NCI-H345 treated with DMSO at 0.1 percent for 48 hours (cell line): Measurements from ENCODE around the gene CLDN7.
A peak's percentile ranks its signal among the peaks of the same experiment; 100 is the strongest.

Experiments
- DNase-seq: peaks from one replicate; lab custom pipeline; 2025; ENCODE audit not compliant: unreplicated experiment; lab: John Stamatoyannopoulos, UW

The CLDN7 gene

GRCh38 chr17:7238420-7239090, 23.7 kb downstream of the CLDN7 start:
- no peak for DNase-seq

- no peak for DNase-seq
Observed at GRCh38 chr17:7237761-7238419, 24.4 kb downstream of the CLDN7 start.

DNA sequence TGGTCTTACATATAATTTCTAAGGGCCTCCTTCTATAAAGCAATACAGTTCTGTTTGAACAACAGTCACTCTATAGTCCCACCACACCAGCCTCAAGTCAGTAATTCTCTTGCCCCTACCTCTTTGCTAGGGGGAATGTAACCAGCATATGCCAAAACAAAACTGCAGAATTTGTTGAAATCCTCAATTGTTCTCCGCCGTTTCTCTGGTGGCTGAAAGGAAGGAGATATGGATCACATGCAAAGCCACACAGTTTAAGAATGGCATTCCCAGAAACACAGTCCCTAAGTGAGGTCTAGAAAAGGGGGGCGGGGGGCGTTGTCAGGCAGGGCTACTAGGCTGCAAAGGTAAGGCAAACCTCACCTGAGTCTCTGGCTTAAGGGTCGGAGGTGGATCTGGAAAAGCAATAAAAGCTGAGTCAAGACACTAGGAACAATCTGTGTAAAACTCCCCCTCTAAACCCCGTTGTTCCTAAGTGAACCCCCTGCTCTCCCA, 25.0 kb downstream of the CLDN7 start:
- DNase-seq = no peak

DNA sequence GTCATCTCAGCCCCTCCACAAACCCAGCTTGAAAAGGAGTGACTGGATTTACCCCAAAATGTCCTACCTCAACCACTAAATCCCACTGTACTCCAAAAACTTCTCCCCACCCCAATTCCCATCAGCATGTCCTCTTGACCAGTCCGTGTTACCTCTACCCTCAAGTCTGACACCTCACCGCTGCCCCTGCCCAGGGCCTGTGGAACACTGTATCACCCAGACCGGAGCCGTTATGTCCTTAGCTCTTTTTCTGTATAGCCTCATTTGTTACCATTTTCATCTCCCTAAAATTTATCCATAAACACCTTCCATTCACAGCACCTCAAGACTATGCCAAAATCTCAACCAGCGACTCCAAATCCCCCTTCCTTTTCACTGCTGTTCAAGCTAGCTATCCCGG, 25.5 kb downstream of the CLDN7 start:
- DNase-seq = no peak

- DNase-seq = no peak
Observed at GRCh38 chr17:7235693-7236665, 26.3 kb downstream of the CLDN7 start.

DNA sequence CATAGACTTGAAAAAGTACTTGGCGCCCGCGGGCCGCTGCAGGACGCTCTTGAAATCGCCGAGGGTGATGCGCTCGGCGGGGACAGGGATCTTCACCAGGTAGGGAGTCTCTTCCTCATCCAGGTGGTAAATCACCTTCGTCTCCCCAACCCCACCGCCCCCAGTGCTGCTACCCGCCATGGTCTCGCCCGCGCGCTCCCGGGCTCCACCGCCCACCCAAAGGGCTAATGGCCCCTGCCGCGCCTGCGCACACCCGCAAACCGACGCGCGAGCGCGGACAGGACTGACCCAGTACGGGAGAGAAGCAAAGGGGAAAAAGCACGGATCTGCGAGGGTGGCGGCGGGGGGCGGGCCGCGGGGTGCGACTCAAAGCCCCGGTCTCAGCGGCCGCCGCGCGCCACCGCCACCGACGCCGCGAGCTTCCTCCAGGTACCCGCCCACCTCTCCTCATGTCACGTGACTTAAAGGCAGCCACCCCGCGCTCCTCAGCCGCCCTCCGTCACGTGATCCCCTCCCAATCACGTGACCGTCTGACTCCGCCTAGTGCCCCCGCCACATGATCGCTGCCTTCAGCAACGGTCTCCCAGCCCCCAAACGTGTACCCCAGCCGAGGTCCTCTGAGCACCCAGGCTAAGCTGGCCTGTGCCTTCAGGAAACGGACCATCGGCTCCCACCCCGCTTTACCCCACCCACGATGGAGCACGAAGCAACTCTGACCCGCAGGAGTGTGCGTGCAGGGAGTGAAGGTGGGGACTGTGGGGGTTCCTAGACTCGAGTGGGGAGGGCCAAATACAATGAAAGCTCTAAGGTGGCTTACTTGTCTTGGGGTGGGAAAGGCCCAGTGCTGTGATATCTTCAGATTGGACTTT, 28.0 kb downstream of the CLDN7 start, which contains the start of gene DVL2:
Gene DVL2 (minus strand): TSS at position 435 of the 869 bp plus-strand sequence. CDS start 255 bp downstream, at position 180.
- DNase-seq = peak; percentile 30

DNA sequence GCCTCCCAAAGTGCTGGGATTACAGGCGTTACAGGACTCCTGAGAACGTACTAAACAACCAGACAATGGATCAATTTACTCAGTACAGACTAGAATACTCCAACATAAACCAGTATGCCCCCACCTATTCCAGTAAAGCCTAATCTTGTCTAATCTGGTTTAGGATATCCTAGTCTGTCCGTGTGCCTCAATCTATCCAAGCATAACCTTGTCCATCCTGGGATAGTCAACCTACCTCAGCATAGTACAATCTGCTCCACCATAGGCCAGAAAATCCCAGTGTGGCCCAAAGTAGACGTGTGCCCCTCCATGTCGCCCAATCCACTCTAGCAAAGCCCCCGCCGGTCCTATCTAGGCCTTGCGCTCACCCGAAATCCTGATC, 28.6 kb downstream of the CLDN7 start:
- DNase-seq = no peak

DNA sequence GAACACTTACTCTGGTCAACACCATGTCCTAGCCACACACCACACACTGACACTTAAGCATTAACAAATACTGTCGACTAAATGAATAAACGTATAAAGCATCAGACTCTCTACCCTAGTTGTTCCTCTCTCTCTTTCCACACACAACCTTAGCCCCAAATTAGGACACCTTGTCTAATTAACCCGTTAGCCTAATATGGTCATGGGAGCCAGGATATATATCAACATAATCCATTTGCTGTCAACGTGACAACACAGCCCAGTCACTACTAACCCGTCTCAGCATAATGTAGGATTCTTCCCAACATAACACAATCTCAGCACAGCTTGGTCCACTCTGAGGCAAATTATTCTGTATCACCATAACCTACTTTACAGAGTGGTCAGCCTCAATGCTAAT, 30.2 kb downstream of the CLDN7 start:
- DNase-seq = no peak

DNA sequence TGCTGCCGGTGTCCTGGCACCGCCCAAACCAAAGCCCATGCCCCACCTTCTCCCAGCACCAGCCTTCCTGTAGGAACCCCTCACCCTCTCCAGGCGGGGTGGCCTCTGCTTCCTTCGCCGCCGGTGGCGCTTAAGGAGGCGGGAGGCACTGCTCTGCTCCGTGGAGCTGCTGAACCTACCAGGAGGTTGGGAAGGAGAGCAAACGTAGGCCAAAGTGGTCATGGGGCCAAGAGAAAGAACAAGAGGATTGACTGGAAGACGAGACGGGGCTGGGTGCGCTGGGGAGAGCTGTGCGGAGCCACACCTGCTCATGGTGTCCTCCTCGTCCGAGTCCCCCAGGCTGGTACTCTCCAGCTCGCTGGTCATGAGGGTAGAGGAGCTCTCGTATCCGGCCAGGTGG, 32.8 kb downstream of the CLDN7 start:
- no peak for DNase-seq

- no peak for DNase-seq
Observed at GRCh38 chr17:7228920-7229319, 33.4 kb downstream of the CLDN7 start.

DNA sequence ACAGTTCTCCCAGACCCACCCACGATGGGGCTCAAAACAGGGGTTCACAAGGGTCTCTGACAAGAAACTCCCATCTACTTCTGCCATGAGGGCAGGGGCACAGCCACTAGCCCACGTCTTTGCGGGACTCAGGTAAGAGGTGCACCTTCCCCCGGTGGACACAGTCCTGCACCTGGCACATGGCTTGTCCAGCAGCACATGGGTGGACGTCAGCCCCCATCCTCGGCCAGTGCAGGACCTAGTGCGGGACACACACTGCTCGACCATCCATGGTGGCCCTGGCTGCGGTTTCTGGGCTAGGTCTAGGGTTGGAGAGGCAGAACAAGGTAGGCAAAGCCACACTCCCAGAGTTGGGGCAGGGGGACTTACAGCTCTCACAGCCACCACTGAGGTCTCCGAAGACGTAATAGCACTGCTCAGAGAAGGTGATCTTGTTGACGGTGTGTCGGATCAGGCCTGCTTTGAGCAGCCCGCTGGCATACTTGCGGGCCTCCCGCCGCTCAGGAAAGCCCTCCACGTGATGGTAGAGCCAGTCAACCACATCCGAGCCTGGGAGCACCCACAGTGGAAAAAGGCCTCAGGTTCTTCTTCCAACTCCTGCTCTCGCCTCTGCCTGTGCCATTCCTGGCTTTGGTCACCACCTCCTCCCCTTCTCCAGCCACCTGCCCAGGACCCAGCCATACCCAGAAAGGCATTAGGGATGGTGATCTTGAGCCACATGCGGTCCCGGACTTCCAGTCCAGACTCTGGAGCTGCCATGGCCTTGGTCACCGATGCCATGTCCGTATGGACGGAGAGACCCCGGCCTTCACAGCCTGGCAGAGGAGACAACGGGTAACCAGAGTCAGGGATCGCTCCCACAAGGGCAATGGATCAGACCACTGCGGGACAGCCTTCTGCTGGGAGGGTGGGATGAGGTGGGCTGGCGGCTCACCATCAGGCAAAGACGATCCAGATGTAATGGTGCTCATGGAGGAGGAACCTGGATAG, 35.3 kb downstream of the CLDN7 start:
- no peak for DNase-seq

DNA sequence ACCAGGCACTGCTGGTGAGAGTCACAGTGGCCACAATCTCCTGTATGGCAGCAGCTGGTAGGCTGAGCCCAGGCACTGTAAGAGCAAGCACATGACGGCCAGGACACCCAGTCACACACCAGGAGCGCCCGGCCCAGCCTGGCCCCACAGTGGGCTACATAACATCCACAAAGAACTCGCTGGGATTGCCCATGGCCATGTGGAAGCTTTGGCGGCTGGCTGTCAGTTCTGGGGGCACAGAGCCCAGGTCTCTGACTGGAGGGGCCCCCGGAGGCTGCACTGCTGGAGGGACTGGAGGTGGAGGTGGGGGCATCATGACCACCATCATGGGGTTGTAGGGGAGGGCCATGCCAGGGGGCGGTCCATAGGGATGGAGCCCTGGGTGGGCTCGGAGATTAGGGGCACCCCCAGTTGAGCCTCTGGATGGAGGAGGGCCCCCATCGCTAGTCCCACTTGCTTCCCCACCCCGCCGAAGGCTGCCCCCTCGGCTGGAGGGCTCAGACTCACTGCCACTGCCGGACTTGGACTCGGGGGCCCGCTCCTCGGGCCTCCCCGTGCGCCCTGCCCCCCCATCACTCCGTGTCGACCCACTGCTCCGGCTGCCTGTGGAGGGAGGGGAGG, 36.5 kb downstream of the CLDN7 start:
- no peak for DNase-seq

DNA sequence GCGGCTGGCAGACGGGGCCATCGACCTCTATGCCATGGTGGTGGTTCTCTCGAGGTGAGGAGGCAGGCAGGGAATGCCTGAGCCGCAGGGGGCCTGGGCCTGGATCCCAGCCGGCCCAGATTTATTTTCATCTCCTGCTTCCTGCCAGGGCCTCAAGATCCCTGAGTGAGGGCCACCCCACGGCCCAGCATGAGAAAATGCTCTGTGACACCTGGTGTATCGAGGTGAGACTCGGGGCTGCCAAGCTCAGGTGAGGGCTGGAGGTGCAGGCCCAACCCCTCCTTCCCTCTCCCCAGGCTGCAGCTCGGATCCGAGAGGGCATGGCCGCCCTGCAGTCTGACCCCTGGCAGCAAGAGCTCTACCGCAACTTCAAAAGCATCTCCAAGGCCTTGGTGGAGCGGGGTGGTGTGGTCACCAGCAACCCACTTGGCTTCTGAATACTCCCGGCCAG, 37.6 kb downstream of the CLDN7 start:
- no peak for DNase-seq

GRCh38 chr17:7224110-7224509, 38.2 kb downstream of the CLDN7 start:
- no peak for DNase-seq

DNA sequence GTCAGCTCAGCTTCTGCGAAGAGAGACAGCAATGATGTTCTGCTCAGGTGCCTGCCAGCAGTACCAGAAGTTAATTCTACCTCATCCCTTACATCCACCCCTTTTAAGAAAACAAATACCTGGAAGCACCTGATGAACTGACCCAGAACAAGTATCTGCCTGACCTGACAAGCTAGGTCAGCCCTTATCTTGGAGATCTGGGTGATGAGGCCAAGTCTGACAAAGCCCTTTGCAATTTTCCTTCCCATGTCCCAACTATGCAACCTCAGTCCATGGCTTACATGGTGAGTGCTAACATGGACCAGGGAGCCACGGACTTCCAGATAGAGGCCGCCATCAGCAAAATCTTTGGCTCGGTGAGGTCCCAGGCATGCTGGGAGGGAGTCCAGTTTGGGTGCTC, 38.9 kb downstream of the CLDN7 start:
- no peak for DNase-seq

- no peak for DNase-seq
Observed at GRCh38 chr17:7222972-7223292, 39.3 kb downstream of the CLDN7 start.

- DNase-seq = no peak
Observed at GRCh38 chr17:7222093-7222971, 39.9 kb downstream of the CLDN7 start.
